GM18526 (cell line): Measurements from ENCODE around the gene PACRGL.

ENCODE experiments used
- POLR2A ChIP-seq: IDR thresholded peaks from 3 replicates; pipeline ENCODE4 v1.6.1; 2011; ENCODE audit not compliant: insufficient read length; ENCODE audit errors: extremely low read depth

PACRGL gene

GRCh38 chr4:20700007-20700761 lies at the start of gene PACRGL:
Gene PACRGL, plus strand, starts transcription at chr4:20700458. Its CDS starts 4,024 bp downstream, at chr4:20704482.
- peak; percentile 59 for TF ChIP-seq POLR2A

- no peak for TF ChIP-seq POLR2A
Measured at GRCh38 chr4:20652226-20652885, 47.9 kb upstream of the PACRGL start.

- no peak for TF ChIP-seq POLR2A
Measured at GRCh38 chr4:20658456-20658855, 41.8 kb upstream of the PACRGL start.

GRCh38 chr4:20662851-20663250 lies 37.4 kb upstream of the PACRGL start:
- TF ChIP-seq POLR2A, result no peak

GRCh38 chr4:20666012-20666860 lies 34.0 kb upstream of the PACRGL start:
- TF ChIP-seq POLR2A, result no peak

GRCh38 chr4:20672262-20672661 lies 28.0 kb upstream of the PACRGL start:
- TF ChIP-seq POLR2A, result no peak

GRCh38 chr4:20675786-20676185 lies 24.5 kb upstream of the PACRGL start:
- no peak for TF ChIP-seq POLR2A

GRCh38 chr4:20676501-20677197 lies 23.6 kb upstream of the PACRGL start:
- TF ChIP-seq POLR2A, result no peak

GRCh38 chr4:20678400-20678799 lies 21.9 kb upstream of the PACRGL start:
- no peak for TF ChIP-seq POLR2A

GRCh38 chr4:20679951-20680350 lies 20.3 kb upstream of the PACRGL start:
- TF ChIP-seq POLR2A, result no peak

- TF ChIP-seq POLR2A, result no peak
Measured at GRCh38 chr4:20680736-20681135, 19.5 kb upstream of the PACRGL start.

- TF ChIP-seq POLR2A, result no peak
Measured at GRCh38 chr4:20681271-20681670, 19.0 kb upstream of the PACRGL start.

- TF ChIP-seq POLR2A, result no peak
Measured at GRCh38 chr4:20682853-20683252, 17.4 kb upstream of the PACRGL start.

GRCh38 chr4:20683766-20684165 lies 16.5 kb upstream of the PACRGL start:
- TF ChIP-seq POLR2A, result no peak
